Natural killer cell (primary cell): ENCODE data around the gene NDC1. TPM values are rescaled to one million over a fixed set of nuclear protein-coding genes. Genes with fewer than 3 reads are reported as not detected.
A peak's percentile ranks its signal among the peaks of the same experiment; 100 is the strongest.

Experiments used
- ATAC-seq, 3 donors: fragments of 150-1000 bp in 2 of 3; fragments of 200-7000 bp in 1 of 3; cut with Tn5 transposase; 1 replicate in 1 of 3; 2 replicates in 2 of 3; pipeline ENCODE4 v1.10.0; 2021; ENCODE audit warnings: mild to moderate bottlenecking in 2 of 3, moderate library complexity in 2 of 3
- DNase-seq, 2 donors: peaks; one replicate each; pipeline versions ENCODE4 v3.0.0 to v3.0.0-alpha.2; 2013 to 2021; ENCODE audit warnings: mixed read lengths in 1 of 2
- H3K27ac ChIP-seq: one replicate; pipeline ENCODE4 v1.5.1; 2013; ENCODE audit warnings: mild to moderate bottlenecking, low read length
- H3K27me3 ChIP-seq: one replicate; pipeline ENCODE4 v1.6.1; 2013; ENCODE audit warnings: low read length; ENCODE audit not compliant: control insufficient read depth, insufficient read depth
- H3K36me3 ChIP-seq: one replicate; pipeline ENCODE4 v1.6.1; 2013; ENCODE audit warnings: low read length; ENCODE audit not compliant: control insufficient read depth, insufficient read depth
- H3K4me1 ChIP-seq: one replicate; pipeline ENCODE4 v1.6.1; 2013; ENCODE audit warnings: low read length; ENCODE audit not compliant: control insufficient read depth, insufficient read depth
- H3K4me3 ChIP-seq: one replicate; pipeline ENCODE4 v1.5.1; 2013; ENCODE audit warnings: low read length
- H3K9me3 ChIP-seq: one replicate; pipeline ENCODE4 v1.6.1; 2013; ENCODE audit warnings: low read length; ENCODE audit not compliant: control insufficient read depth, insufficient read depth
- H3K27ac Mint-ChIP-seq, 2 donors: one replicate each; pipeline ENCODE4 v1.8.0; 2022; ENCODE audit warnings: mild to moderate bottlenecking in 2 of 2, mixed read lengths in 2 of 2, moderate library complexity in 1 of 2
- H3K27me3 Mint-ChIP-seq, 2 donors: one replicate each; pipeline ENCODE4 v1.8.0; 2022; ENCODE audit warnings: low read depth in 2 of 2, mixed read lengths in 2 of 2
- H3K36me3 Mint-ChIP-seq: one replicate; pipeline ENCODE4 v1.8.0; 2022; ENCODE audit warnings: mixed read lengths
- H3K4me1 Mint-ChIP-seq, 2 donors: one replicate each; pipeline ENCODE4 v1.8.0; 2022; ENCODE audit warnings: mixed read lengths in 2 of 2
- H3K4me3 Mint-ChIP-seq: one replicate; pipeline ENCODE4 v1.8.0; 2022; ENCODE audit warnings: mild to moderate bottlenecking, moderate library complexity, mixed read lengths
- H3K9me3 Mint-ChIP-seq, 2 donors: one replicate each; pipeline ENCODE4 v1.8.0; 2022; ENCODE audit warnings: mixed read lengths in 2 of 2
- CTCF ChIP-seq: fragments of 200-600 bp; IDR thresholded peaks from one replicate; pipeline ENCODE4 v1.8.0; 2022; ENCODE audit warnings: antibody characterized with exemption
- WGBS: methylation state at CpG from one replicate; pipeline ENCODE4 v1.1.7; 2013; ENCODE audit warnings: missing lambda C conversion rate; ENCODE audit not compliant: insufficient coverage; 5-methylcytosine and 5-hydroxymethylcytosine counted together
- intact Hi-C: fragments of 100-400 bp; cut with micrococcal nuclease; formaldehyde crosslinking; loops from one replicate; pipeline ENCODE4 v1.14.2; 2022
- total RNA-seq, 4 donors: library from RNA; stranded (reverse); fragments of 120-200 nt in 1 of 4; gene quantifications; one replicate each; pipeline versions ENCODE4 v1.2.3 to v1.2.4, GENCODE V29; 2013 to 2022

Gene NDC1
- total RNA-seq, 3 donors from 2014 or later (not counting 1 experiment from before 2014, with no cell fraction given), result 4.3 to 6.3 (median 5.2) TPM

DNA sequence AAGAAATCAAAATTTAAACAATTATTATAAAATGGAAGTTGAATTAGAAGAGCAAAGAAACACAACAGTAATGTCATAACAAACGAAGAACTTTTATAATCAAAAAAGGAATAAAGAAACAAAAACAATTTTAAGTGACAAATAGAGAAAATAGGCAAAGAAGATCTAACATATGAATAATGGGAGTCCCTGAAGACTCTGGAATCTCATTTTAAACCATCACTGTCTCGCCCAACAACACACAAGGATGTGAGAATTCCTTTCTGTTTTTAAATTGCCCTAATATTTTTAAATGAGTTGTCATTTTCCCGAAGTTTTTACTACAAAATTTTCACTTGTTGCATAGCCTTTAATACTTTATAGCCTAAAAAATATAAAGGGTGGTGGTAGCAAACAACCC, 4.3 kb upstream of the NDC1 start:
- ATAC-seq (no peak), DNase-seq (no peak)
- Mint-ChIP-seq H3K27ac (no peak overlapping the region), H3K27me3 (peaks cover 3 to 7% of the 10 kb centered on the region in 2 donors), H3K4me3 (no peak overlapping the region), H3K4me1 (peaks cover 15 to 17% of the 10 kb centered on the region in 2 donors), H3K9me3 (no peaks in the 10 kb centered on the region), H3K36me3 (no peaks in the 10 kb centered on the region)
- H3K36me3 ChIP-seq, result no peaks in the 10 kb centered on the region
- H3K27me3 ChIP-seq, result no peaks in the 10 kb centered on the region
- no peak for TF ChIP-seq CTCF
- H3K27ac ChIP-seq, result no peak overlapping the region
- no CpG with 5 or more reads among the region's 3 CpGs for WGBS
- no peaks in the 10 kb centered on the region for H3K9me3 ChIP-seq
- no peak overlapping the region for H3K4me3 ChIP-seq
- H3K4me1 ChIP-seq, result peaks cover 2% of the 10 kb centered on the region
- intact Hi-C loops, result no loop called here

- Histone ChIP-seq H3K9me3 (no peaks in the 10 kb centered on the region), H3K4me1 (peaks cover 7% of the 10 kb centered on the region), H3K36me3 (no peaks in the 10 kb centered on the region), H3K27me3 (no peaks in the 10 kb centered on the region), H3K4me3 (peak overlapping the region; percentile 83), H3K27ac (peak overlapping the region; percentile 97)
- intact Hi-C loops, result loop anchor here (1.0 to 5.0 kb wide), 3 partner anchors 107 to 601 kb away; partner anchors contain the start of genes IFT25, MAGOH, TCEANC2 and TMEM59
- TF ChIP-seq CTCF, result no peak
- ATAC-seq, result no peak
- DNase-seq, result no peak
- Mint-ChIP-seq H3K36me3 (no peaks in the 10 kb centered on the region), H3K4me3 (peak overlapping the region; percentile 98), H3K9me3 (no peaks in the 10 kb centered on the region), H3K27ac (peak overlapping the region; percentile 95 to 98), H3K4me1 (peaks cover 19 to 23% of the 10 kb centered on the region in 2 donors), H3K27me3 (peaks cover 0 to 2% of the 10 kb centered on the region in 2 donors)
- 0% methylated on average over 1 of the region's 2 CpGs for WGBS
Measured at GRCh38 chr1:53838654-53838974, 518 bp upstream of the NDC1 start.

DNA sequence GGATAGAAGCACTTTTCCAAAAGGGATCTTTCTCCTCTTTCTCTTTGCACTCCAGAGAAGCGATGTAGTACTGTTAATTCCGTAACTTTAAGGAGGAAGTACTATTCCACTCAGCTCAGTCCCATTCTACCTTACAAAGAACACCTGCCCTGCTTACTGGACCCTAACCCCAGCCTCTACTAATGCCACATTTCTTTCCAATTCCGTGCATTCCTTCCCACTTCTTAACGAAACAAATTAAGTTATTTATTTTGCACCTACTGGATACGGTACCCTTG, 511 bp downstream of the NDC1 start:
- Mint-ChIP-seq H3K4me1 (peaks cover 19 to 23% of the 10 kb centered on the region in 2 donors), H3K27ac (peak overlapping the region; percentile 95 to 98), H3K4me3 (peak overlapping the region; percentile 98), H3K36me3 (no peaks in the 10 kb centered on the region), H3K9me3 (no peaks in the 10 kb centered on the region), H3K27me3 (no peaks in the 10 kb centered on the region)
- intact Hi-C loops, result loop anchor here (5.0 kb wide), 1 partner anchor 600 kb away; the partner anchor contains the start of gene MAGOH
- H3K27me3 ChIP-seq, result no peaks in the 10 kb centered on the region
- no peak for TF ChIP-seq CTCF
- ATAC-seq (no peak), DNase-seq (no peak)
- WGBS, result 1% methylated on average over 5 of the region's 5 CpGs
- peak overlapping the region; percentile 97 for H3K27ac ChIP-seq
- peaks cover 7% of the 10 kb centered on the region for H3K4me1 ChIP-seq
- no peaks in the 10 kb centered on the region for H3K36me3 ChIP-seq
- H3K4me3 ChIP-seq, result peak overlapping the region; percentile 83
- no peaks in the 10 kb centered on the region for H3K9me3 ChIP-seq

DNA sequence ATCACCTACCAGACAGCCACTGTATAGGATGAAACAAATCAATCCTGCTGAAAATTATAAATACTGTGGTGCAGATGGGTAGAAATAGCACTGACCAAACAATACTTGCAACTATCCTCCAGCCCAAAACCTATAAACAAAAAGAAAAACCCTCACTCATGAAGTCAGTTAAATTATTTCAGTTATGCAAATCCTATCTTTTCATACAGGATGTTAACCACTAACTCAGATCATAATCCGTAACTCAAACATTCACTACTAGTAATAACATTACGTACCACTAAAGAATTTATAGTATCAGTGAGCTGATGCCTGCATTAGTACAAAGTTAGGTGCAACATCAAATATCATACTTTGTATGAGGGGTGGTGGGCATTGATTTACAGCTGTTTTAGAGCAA, 2.6 kb downstream of the NDC1 start:
- TF ChIP-seq CTCF, result no peak
- Histone ChIP-seq H3K36me3 (no peaks in the 10 kb centered on the region), H3K4me1 (peaks cover 7% of the 10 kb centered on the region), H3K27me3 (no peaks in the 10 kb centered on the region), H3K27ac (no peak overlapping the region), H3K9me3 (no peaks in the 10 kb centered on the region), H3K4me3 (no peak overlapping the region)
- intact Hi-C loops, result loop anchor here (5.0 kb wide), 1 partner anchor 598 kb away; the partner anchor contains the start of gene MAGOH
- H3K36me3 Mint-ChIP-seq, result no peaks in the 10 kb centered on the region
- no peaks in the 10 kb centered on the region for H3K9me3 Mint-ChIP-seq
- no peak for ATAC-seq
- no CpG with 5 or more reads among the region's 2 CpGs for WGBS
- peaks cover 19 to 23% of the 10 kb centered on the region in 2 donors for H3K4me1 Mint-ChIP-seq
- H3K4me3 Mint-ChIP-seq, result peak overlapping the region; percentile 61
- H3K27me3 Mint-ChIP-seq, result no peaks in the 10 kb centered on the region
- no peak overlapping the region for H3K27ac Mint-ChIP-seq
- no peak for DNase-seq
